ENCODE measurements around the gene GALE. TPM values are rescaled to one million over a fixed set of nuclear protein-coding genes. Genes with fewer than 3 reads are reported as not detected.
A peak's percentile ranks its signal among the peaks of the same experiment; 100 is the strongest.
"Not testable (repeated sequence)": the region's sequence is repeated elsewhere in the genome, so short reads cannot be mapped to it uniquely, and the experiment has no call there.

GALE gene
- total and polyA plus RNA-seq, 2 experiments from 2014 or later: 25.8 to 65.7 TPM

- H3K4me1 ChIP-seq (ENCODE audit: low read depth): peaks cover 6% of the 10 kb centered on the region
- no peak overlapping the region for H3K4me3 ChIP-seq
- TF ChIP-seq CTCF (IDR thresholded peaks at IDR 0.05; ENCODE audit: low read depth, low read length): no peak
- peaks cover 27% of the 10 kb centered on the region for H3K36me3 ChIP-seq
- no peak overlapping the region for H3K27ac ChIP-seq
- H3K27me3 ChIP-seq: no peaks in the 10 kb centered on the region
- H3K9me3 ChIP-seq (ENCODE audit: low read depth): no peaks in the 10 kb centered on the region
- DNase-seq (ENCODE audit: low read depth in 1 of 2, low spot score in 1 of 2): no peak
Observed at GRCh38 chr1:23787701-23788100, 12.9 kb downstream of the GALE start.

DNA sequence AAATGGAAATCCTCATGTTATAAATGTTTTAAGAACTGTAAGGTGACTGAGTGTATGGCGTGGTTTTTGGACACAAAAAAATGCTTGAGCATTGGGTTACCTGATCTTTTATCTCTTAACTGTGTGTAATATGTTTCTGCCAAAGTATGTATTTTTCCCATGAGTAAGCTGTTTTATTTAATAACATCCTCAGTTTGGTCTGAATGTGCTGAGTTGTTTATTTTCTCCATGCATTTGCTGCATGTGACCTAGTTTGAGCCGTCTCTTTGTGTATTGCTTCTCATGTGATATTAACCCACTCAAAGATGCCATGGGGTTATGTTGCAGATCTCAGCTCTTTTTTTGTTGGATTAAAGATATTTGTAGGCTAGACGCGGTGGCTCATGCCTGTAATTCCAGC, 15.7 kb downstream of the GALE start:
- H3K36me3 ChIP-seq: peaks cover 29% of the 10 kb centered on the region
- no peaks in the 10 kb centered on the region for H3K9me3 ChIP-seq (ENCODE audit: low read depth)
- H3K27me3 ChIP-seq: no peaks in the 10 kb centered on the region
- TF ChIP-seq CTCF (IDR thresholded peaks at IDR 0.05; ENCODE audit: low read depth, low read length): no peak
- no peak for DNase-seq (ENCODE audit: low read depth in 1 of 2, low spot score in 1 of 2)
- H3K4me3 ChIP-seq: no peak overlapping the region
- no peak overlapping the region for H3K27ac ChIP-seq
- no peaks in the 10 kb centered on the region for H3K4me1 ChIP-seq (ENCODE audit: low read depth)

DNA sequence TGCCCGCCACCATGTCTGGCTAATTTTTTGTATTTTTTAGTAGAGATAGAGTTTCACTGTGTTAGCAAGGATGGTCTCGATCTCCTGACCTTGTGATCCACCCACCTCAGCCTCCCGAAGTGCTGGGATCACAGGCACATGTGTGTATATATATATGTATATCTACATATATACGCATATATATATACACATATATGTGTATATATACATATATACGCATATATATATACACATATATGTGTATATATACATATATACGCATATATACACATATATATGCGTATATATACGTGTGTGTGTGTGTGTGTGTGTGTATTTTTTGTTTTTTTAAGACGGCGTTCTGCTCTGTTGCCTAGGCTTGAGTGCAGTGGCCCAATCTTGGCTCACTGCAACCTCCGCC, 17.4 kb downstream of the GALE start:
- DNase-seq (ENCODE audit: low read depth in 1 of 2, low spot score in 1 of 2); H3K27ac ChIP-seq; H3K9me3 ChIP-seq (ENCODE audit: low read depth); H3K4me1 ChIP-seq (ENCODE audit: low read depth); H3K27me3 ChIP-seq; H3K4me3 ChIP-seq: not testable (repeated sequence)
- peaks cover 29% of the 10 kb centered on the region for H3K36me3 ChIP-seq

- no peak for TF ChIP-seq CTCF (IDR thresholded peaks at IDR 0.05; ENCODE audit: low read depth, low read length)
- peaks cover 12% of the 10 kb centered on the region for H3K4me1 ChIP-seq (ENCODE audit: low read depth)
- H3K9me3 ChIP-seq (ENCODE audit: low read depth): no peaks in the 10 kb centered on the region
- peaks cover 7% of the 10 kb centered on the region for H3K36me3 ChIP-seq
- DNase-seq (ENCODE audit: low read depth in 1 of 2, low spot score in 1 of 2): no peak
- H3K27me3 ChIP-seq: no peaks in the 10 kb centered on the region
- H3K4me3 ChIP-seq: no peak overlapping the region
- no peak overlapping the region for H3K27ac ChIP-seq
Observed at GRCh38 chr1:23779826-23780371, 20.7 kb downstream of the GALE start.

GRCh38 chr1:23777979-23778814, 22.4 kb downstream of the GALE start, which contains the start of gene PITHD1:
Gene PITHD1 (plus strand): TSS chr1:23778418. CDS start chr1:23778516, 98 bp downstream.
- peak within 1 kb of the TSS; percentile 86 for H3K27ac ChIP-seq
- no peaks in the 10 kb centered on the region for H3K27me3 ChIP-seq
- TF ChIP-seq CTCF (IDR thresholded peaks at IDR 0.05; ENCODE audit: low read depth, low read length): no peak
- H3K4me1 ChIP-seq (ENCODE audit: low read depth): peaks cover 14% of the 10 kb centered on the region
- peak within 1 kb of the TSS; percentile 88 for H3K4me3 ChIP-seq
- no peaks in the 10 kb centered on the region for H3K9me3 ChIP-seq (ENCODE audit: low read depth)
- DNase-seq (ENCODE audit: low read depth in 1 of 2, low spot score in 1 of 2): peak; percentile 90 to 91
- H3K36me3 ChIP-seq: peaks cover 2% of the 10 kb centered on the region

DNA sequence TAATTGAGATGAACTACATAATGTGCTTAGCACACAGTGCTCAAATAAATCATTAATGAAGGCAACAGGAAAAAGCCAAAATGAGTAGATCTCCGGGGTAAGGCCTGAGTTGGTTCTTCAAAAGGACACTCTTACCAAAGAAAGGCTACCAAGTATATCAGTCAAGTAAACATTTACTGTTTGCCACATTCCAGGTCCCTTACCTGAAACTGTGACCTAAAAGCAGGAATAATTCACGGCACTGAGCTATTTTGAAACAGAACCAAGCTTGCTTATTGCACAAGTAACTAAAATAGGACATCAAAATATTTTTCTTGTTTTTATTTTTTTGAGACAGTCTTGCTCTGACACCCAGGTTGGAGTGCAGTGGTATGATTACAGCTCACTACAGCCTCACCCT, 24.3 kb downstream of the GALE start:
- H3K4me1 ChIP-seq (ENCODE audit: low read depth): peaks cover 14% of the 10 kb centered on the region
- no peaks in the 10 kb centered on the region for H3K9me3 ChIP-seq (ENCODE audit: low read depth)
- no peak for TF ChIP-seq CTCF (IDR thresholded peaks at IDR 0.05; ENCODE audit: low read depth, low read length)
- no peak overlapping the region for H3K27ac ChIP-seq
- H3K27me3 ChIP-seq: no peaks in the 10 kb centered on the region
- no peak overlapping the region for H3K4me3 ChIP-seq
- H3K36me3 ChIP-seq: no peaks in the 10 kb centered on the region
- no peak for DNase-seq (ENCODE audit: low read depth in 1 of 2, low spot score in 1 of 2)
